ENCODE measurements around the gene IER3IP1.

DNA sequence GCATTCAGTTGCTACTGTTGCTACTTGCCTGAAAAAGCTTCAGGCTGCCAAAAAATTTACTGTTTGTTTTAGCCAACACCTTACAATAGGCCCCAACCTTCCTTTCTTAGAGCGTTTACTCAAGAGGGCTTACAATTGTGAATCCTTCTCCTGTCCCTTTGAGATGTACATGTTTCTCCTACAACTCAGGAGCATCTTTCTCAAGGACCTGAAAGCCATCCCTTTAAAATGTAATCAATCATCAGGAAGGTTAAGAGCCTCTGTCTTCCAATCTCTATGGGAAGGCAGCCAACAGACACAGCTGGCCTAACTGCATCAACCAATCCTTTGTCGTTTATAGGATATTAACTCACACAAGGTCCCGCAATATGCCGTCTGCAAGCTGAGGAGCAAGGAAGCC is 3.4 kb upstream of the IER3IP1 start:
- TF ChIP-seq EZH2phosphoT487 (conservative IDR thresholded peaks at IDR 0.05; ENCODE audit: low read length), result no peak
- TF ChIP-seq, protein P1, sequence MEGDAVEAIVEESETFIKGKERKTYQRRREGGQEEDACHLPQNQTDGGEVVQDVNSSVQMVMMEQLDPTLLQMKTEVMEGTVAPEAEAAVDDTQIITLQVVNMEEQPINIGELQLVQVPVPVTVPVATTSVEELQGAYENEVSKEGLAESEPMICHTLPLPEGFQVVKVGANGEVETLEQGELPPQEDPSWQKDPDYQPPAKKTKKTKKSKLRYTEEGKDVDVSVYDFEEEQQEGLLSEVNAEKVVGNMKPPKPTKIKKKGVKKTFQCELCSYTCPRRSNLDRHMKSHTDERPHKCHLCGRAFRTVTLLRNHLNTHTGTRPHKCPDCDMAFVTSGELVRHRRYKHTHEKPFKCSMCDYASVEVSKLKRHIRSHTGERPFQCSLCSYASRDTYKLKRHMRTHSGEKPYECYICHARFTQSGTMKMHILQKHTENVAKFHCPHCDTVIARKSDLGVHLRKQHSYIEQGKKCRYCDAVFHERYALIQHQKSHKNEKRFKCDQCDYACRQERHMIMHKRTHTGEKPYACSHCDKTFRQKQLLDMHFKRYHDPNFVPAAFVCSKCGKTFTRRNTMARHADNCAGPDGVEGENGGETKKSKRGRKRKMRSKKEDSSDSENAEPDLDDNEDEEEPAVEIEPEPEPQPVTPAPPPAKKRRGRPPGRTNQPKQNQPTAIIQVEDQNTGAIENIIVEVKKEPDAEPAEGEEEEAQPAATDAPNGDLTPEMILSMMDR (IDR thresholded peaks at IDR 0.05; ENCODE audit: insufficient read depth, low read length, poor library complexity, severe bottlenecking), result no peak
